ENCODE results near the gene ZSCAN5B.
A peak's percentile ranks its signal among the peaks of the same experiment; 100 is the strongest.
"Not testable (repeated sequence)": the region's sequence is repeated elsewhere in the genome, so short reads cannot be mapped to it uniquely, and the experiment has no call there.

ZSCAN5B gene, protein sequence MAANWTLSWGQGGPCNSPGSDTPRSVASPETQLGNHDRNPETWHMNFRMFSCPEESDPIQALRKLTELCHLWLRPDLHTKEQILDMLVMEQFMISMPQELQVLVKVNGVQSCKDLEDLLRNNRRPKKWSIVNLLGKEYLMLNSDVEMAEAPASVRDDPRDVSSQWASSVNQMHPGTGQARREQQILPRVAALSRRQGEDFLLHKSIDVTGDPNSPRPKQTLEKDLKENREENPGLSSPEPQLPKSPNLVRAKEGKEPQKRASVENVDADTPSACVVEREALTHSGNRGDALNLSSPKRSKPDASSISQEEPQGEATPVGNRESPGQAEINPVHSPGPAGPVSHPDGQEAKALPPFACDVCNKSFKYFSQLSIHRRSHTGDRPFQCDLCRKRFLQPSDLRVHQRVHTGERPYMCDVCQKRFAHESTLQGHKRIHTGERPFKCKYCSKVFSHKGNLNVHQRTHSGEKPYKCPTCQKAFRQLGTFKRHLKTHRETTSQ

GRCh38 chr19:56197646-56198045 lies at the start of gene ZSCAN5B:
ZSCAN5B (minus strand) TSS chr19:56197783; CDS start chr19:56193052, 4,731 bp downstream.
- H3K27ac ChIP-seq: not testable (repeated sequence)

GRCh38 chr19:56245764-56246163 lies 48.2 kb upstream of the ZSCAN5B start:
- TF ChIP-seq, protein P1, sequence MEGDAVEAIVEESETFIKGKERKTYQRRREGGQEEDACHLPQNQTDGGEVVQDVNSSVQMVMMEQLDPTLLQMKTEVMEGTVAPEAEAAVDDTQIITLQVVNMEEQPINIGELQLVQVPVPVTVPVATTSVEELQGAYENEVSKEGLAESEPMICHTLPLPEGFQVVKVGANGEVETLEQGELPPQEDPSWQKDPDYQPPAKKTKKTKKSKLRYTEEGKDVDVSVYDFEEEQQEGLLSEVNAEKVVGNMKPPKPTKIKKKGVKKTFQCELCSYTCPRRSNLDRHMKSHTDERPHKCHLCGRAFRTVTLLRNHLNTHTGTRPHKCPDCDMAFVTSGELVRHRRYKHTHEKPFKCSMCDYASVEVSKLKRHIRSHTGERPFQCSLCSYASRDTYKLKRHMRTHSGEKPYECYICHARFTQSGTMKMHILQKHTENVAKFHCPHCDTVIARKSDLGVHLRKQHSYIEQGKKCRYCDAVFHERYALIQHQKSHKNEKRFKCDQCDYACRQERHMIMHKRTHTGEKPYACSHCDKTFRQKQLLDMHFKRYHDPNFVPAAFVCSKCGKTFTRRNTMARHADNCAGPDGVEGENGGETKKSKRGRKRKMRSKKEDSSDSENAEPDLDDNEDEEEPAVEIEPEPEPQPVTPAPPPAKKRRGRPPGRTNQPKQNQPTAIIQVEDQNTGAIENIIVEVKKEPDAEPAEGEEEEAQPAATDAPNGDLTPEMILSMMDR (conservative IDR thresholded peaks at IDR 0.05): 0 out of 2 replicates have a peak, but pooled peaks have one; percentile 7

GRCh38 chr19:56245121-56245740 lies 47.6 kb upstream of the ZSCAN5B start:
- H3K27ac ChIP-seq: no peak overlapping the region

More at GRCh38 chr19:56245764-56246163, 48.2 kb upstream of the ZSCAN5B start:
- not testable (repeated sequence) for H3K27ac ChIP-seq

GRCh38 chr19:56223481-56223880 lies 25.9 kb upstream of the ZSCAN5B start:
- TF ChIP-seq, protein P1 (conservative IDR thresholded peaks at IDR 0.05): no peak
- no peak for TF ChIP-seq ZFX (IDR thresholded peaks at IDR 0.05)
- no peak overlapping the region for H3K27ac ChIP-seq

More at GRCh38 chr19:56245121-56245740, 47.6 kb upstream of the ZSCAN5B start:
- TF ChIP-seq, protein P1 (conservative IDR thresholded peaks at IDR 0.05): no peak
- TF ChIP-seq ZFX (IDR thresholded peaks at IDR 0.05): no peak

DNA sequence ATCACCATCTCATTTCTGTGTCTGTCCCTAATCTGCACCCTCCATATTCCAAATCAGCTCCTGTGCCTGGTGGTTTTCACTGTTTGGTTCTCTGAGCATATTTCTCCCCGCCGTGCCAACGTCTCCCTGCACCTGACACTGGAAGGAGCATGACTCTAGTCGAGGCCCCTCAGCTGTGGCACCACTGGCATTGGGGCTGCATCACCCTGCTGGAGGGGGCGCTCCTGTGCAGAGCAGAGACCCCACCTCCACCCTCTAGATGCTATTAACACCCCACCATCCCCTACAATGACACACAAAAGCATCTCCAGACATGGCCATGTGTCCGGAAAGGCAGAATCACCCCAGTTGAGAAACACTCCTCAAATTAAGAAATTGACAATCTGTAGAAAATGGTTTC lies 25.3 kb upstream of the ZSCAN5B start:
- no peak overlapping the region for H3K27ac ChIP-seq
- TF ChIP-seq ZFX (IDR thresholded peaks at IDR 0.05): no peak
- TF ChIP-seq, protein P1 (conservative IDR thresholded peaks at IDR 0.05): no peak

DNA sequence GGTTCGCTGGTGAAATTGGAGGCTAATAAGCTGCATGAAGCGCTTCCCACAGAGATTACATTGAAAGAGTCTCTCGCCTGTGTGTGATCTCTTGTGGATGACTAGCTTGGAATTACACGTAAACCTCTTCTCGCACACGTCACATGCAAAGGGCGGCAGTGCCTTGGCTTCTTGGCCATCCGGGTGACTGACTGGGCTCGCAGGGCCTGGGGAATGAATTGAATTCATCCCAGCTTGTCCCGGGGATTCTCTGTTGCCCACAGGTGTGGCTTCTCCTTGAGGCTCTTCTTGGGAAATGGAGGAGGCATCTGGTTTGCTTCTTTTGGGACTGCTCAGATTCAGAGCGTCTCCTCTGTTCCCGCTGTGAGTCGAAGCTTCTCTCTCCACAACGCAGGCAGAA lies 24.3 kb upstream of the ZSCAN5B start:
- TF ChIP-seq ZFX (IDR thresholded peaks at IDR 0.05): no peak
- TF ChIP-seq, protein P1 (conservative IDR thresholded peaks at IDR 0.05): peak; percentile 29; the same call in 1 of the 2 replicates
- no peak overlapping the region for H3K27ac ChIP-seq

GRCh38 chr19:56221442-56221841 lies 23.9 kb upstream of the ZSCAN5B start:
- not testable (repeated sequence) for H3K27ac ChIP-seq
- TF ChIP-seq, protein P1 (conservative IDR thresholded peaks at IDR 0.05): peak; percentile 55
